Stimulated activated CD4-positive, alpha-beta T cell treated with anti-CD3 and anti-CD28 coated beads, TNF-alpha, amount 100 ng/mL, for 24 hours (primary cell): ENCODE measurements around the gene CNBP.
A peak's percentile ranks its signal among the peaks of the same experiment; 100 is the strongest.
"Not testable (repeated sequence)": the region's sequence is repeated elsewhere in the genome, so short reads cannot be mapped to it uniquely, and the experiment has no call there.

Experiments
- DNase-seq, 3 experiments: peaks; one replicate each; pipeline ENCODE4 v3.0.0-alpha.2; 2020; ENCODE audit warnings: low read depth in 3 of 3

CNBP gene

GRCh38 chr3:129184784-129185542 lies 1.3 kb upstream of the CNBP start:
- not testable (repeated sequence) for DNase-seq

GRCh38 chr3:129184396-129184657 lies 631 bp upstream of the CNBP start:
- peak in 1 of 3 experiments; percentile 36 for DNase-seq

GRCh38 chr3:129182390-129183185 lies 1.1 kb downstream of the CNBP start:
- DNase-seq, result no peak

GRCh38 chr3:129181819-129182218 lies 1.9 kb downstream of the CNBP start:
- no peak for DNase-seq

GRCh38 chr3:129180461-129180860 lies 3.2 kb downstream of the CNBP start:
- no peak for DNase-seq

GRCh38 chr3:129176051-129176450 lies 7.6 kb downstream of the CNBP start:
- DNase-seq, result no peak

- no peak for DNase-seq
These were observed 10.0 kb downstream of the CNBP start for GRCh38 chr3:129173725-129174124.

- DNase-seq, result no peak
These were observed 10.5 kb downstream of the CNBP start for GRCh38 chr3:129173206-129173605.

GRCh38 chr3:129166579-129167332 lies 16.9 kb downstream of the CNBP start:
- DNase-seq, result no peak

GRCh38 chr3:129165594-129165993 lies 18.1 kb downstream of the CNBP start:
- DNase-seq, result not testable (repeated sequence)

- DNase-seq, result no peak
These were observed 19.2 kb downstream of the CNBP start for GRCh38 chr3:129164500-129164899.

- DNase-seq, result no peak
These were observed 20.7 kb downstream of the CNBP start for GRCh38 chr3:129162729-129163579.

- peak in 1 of 3 experiments; percentile 44 for DNase-seq
These were observed 21.8 kb downstream of the CNBP start for GRCh38 chr3:129161860-129162271.

GRCh38 chr3:129160891-129161859 lies 22.5 kb downstream of the CNBP start, which contains the start of gene ISY1:
Gene ISY1 (minus strand): TSS chr3:129161063. CDS start chr3:129160975, 88 bp downstream.
- DNase-seq, result peak; percentile 79 to 85 (median 83)

- no peak for DNase-seq
These were observed 38.9 kb downstream of the CNBP start for GRCh38 chr3:129144786-129145185.

- DNase-seq, result not testable (repeated sequence)
These were observed 42.7 kb downstream of the CNBP start for GRCh38 chr3:129141011-129141410.

GRCh38 chr3:129139911-129140310 lies 43.8 kb downstream of the CNBP start:
- no peak for DNase-seq

- DNase-seq, result not testable (repeated sequence)
These were observed 47.4 kb downstream of the CNBP start for GRCh38 chr3:129136275-129136674.

GRCh38 chr3:129132097-129132866 lies 51.4 kb downstream of the CNBP start:
- DNase-seq, result no peak
